ENCODE results near the gene NFIA.

The NFIA gene

GRCh38 chr1:61395146-61395800 is 312.9 kb downstream of the NFIA start:
- DNase-seq, result no peak
- Mint-ChIP-seq H3K36me3 (ENCODE audit: low read depth) (no peaks in the 10 kb centered on the region), H3K27ac (no peak overlapping the region), H3K4me3 (no peak overlapping the region), H3K9me3 (no peaks in the 10 kb centered on the region), H3K27me3 (no peaks in the 10 kb centered on the region), H3K4me1 (ENCODE audit: low read depth) (no peaks in the 10 kb centered on the region)

- H3K9me3 Mint-ChIP-seq, result no peaks in the 10 kb centered on the region
- no peaks in the 10 kb centered on the region for H3K4me1 Mint-ChIP-seq (ENCODE audit: low read depth)
- H3K27ac Mint-ChIP-seq, result no peak overlapping the region
- DNase-seq, result no peak
- H3K27me3 Mint-ChIP-seq, result no peaks in the 10 kb centered on the region
- no peak overlapping the region for H3K4me3 Mint-ChIP-seq
- no peaks in the 10 kb centered on the region for H3K36me3 Mint-ChIP-seq (ENCODE audit: low read depth)
These were observed 315.1 kb downstream of the NFIA start for GRCh38 chr1:61397495-61397894.

GRCh38 chr1:61397935-61398334 is 315.6 kb downstream of the NFIA start:
- Mint-ChIP-seq H3K27me3 (no peaks in the 10 kb centered on the region), H3K4me1 (ENCODE audit: low read depth) (no peaks in the 10 kb centered on the region), H3K9me3 (no peaks in the 10 kb centered on the region), H3K36me3 (ENCODE audit: low read depth) (no peaks in the 10 kb centered on the region), H3K27ac (no peak overlapping the region), H3K4me3 (no peak overlapping the region)
- DNase-seq, result no peak

DNA sequence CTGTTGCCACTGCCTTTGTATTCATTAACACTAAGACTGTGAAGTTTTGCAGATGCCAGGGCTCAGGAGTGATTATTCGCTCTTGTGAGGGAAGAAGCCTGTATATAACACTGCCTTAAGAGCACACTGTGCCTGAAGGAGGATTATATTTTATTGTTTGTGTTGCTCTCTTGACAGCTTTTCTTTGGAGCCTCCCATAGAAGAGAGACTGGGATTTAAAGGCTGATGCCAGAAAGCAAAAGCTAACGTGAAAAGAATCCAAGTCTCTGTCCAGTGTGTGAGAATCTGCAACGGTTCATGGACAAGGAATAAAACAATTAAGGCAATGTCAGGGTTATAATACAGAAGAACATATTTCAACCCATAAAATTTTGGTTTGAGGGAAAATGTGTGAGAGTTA is 316.8 kb downstream of the NFIA start:
- H3K27me3 Mint-ChIP-seq, result no peaks in the 10 kb centered on the region
- no peaks in the 10 kb centered on the region for H3K36me3 Mint-ChIP-seq (ENCODE audit: low read depth)
- H3K9me3 Mint-ChIP-seq, result no peaks in the 10 kb centered on the region
- no peak overlapping the region for H3K27ac Mint-ChIP-seq
- no peak for DNase-seq
- no peak overlapping the region for H3K4me3 Mint-ChIP-seq
- no peaks in the 10 kb centered on the region for H3K4me1 Mint-ChIP-seq (ENCODE audit: low read depth)

GRCh38 chr1:61400131-61400770 is 317.9 kb downstream of the NFIA start:
- Mint-ChIP-seq H3K27ac (no peak overlapping the region), H3K9me3 (no peaks in the 10 kb centered on the region), H3K4me3 (no peak overlapping the region), H3K4me1 (ENCODE audit: low read depth) (no peaks in the 10 kb centered on the region), H3K36me3 (ENCODE audit: low read depth) (no peaks in the 10 kb centered on the region), H3K27me3 (no peaks in the 10 kb centered on the region)
- DNase-seq, result no peak

GRCh38 chr1:61400997-61401396 is 318.6 kb downstream of the NFIA start:
- no peak for DNase-seq

DNA sequence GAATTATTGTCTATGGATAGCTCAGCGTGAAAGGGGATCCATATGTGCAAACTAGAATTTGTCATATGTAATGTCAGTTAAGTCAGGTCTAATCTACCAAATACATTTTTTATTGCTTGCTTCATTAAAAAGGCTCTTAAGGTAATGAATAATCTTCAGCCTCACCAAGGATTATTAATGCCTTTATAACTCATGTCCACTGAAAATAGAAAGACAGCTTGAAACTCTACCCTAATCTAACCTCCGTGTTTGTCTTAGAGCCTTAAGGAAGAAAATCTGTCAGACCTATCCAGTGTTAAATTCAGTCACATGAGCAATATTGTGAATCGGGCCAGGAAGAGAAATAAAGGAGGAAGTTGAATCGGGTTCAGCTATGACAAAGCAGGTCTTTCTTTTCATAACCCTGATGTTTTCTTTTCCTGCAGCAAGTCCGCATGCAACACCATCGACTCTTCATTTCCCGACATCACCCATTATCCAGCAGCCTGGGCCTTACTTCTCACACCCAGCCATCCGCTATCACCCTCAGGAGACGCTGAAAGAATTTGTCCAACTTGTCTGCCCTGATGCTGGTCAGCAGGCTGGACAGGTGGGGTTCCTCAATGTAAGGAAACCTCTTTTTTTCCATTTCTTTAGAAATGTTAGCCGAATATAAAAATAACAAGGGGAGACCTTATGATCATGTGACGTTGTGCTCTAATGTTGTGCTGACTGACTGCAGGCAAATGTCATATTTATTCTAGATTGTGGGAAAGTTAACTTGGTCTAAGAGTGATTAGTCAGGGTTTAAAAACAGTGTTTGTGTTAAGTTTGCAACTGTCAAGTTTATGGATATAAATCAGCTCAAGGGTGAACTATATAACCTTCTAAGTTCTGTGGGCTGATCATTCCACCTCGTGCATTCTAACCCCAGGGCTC is 321.6 kb downstream of the NFIA start:
- Mint-ChIP-seq H3K36me3 (ENCODE audit: low read depth) (peaks cover 3% of the 10 kb centered on the region), H3K4me1 (ENCODE audit: low read depth) (no peaks in the 10 kb centered on the region)

More at GRCh38 chr1:61400997-61401396, 318.6 kb downstream of the NFIA start:
- Mint-ChIP-seq H3K27me3 (no peaks in the 10 kb centered on the region), H3K4me3 (no peak overlapping the region), H3K9me3 (no peaks in the 10 kb centered on the region), H3K27ac (no peak overlapping the region), H3K4me1 (ENCODE audit: low read depth) (no peaks in the 10 kb centered on the region), H3K36me3 (ENCODE audit: low read depth) (no peaks in the 10 kb centered on the region)

GRCh38 chr1:61404597-61405376 is 322.4 kb downstream of the NFIA start:
- H3K4me1 Mint-ChIP-seq (ENCODE audit: low read depth), result no peaks in the 10 kb centered on the region
- H3K36me3 Mint-ChIP-seq (ENCODE audit: low read depth), result peaks cover 3% of the 10 kb centered on the region
- H3K27ac Mint-ChIP-seq, result no peak overlapping the region
- DNase-seq, result no peak
- no peak overlapping the region for H3K4me3 Mint-ChIP-seq
- no peaks in the 10 kb centered on the region for H3K27me3 Mint-ChIP-seq
- H3K9me3 Mint-ChIP-seq, result no peaks in the 10 kb centered on the region

More for the DNA sequence above, 321.6 kb downstream of the NFIA start:
- no peaks in the 10 kb centered on the region for H3K9me3 Mint-ChIP-seq
- no peaks in the 10 kb centered on the region for H3K27me3 Mint-ChIP-seq
- no peak for DNase-seq
- H3K27ac Mint-ChIP-seq, result no peak overlapping the region
- H3K4me3 Mint-ChIP-seq, result no peak overlapping the region

GRCh38 chr1:61406467-61406866 is 324.1 kb downstream of the NFIA start:
- no peaks in the 10 kb centered on the region for H3K27me3 Mint-ChIP-seq
- no peaks in the 10 kb centered on the region for H3K4me1 Mint-ChIP-seq (ENCODE audit: low read depth)
- no peak overlapping the region for H3K27ac Mint-ChIP-seq
- H3K4me3 Mint-ChIP-seq, result no peak overlapping the region
- H3K36me3 Mint-ChIP-seq (ENCODE audit: low read depth), result peaks cover 3% of the 10 kb centered on the region
- no peaks in the 10 kb centered on the region for H3K9me3 Mint-ChIP-seq
- DNase-seq, result no peak

- no peak overlapping the region for H3K27ac Mint-ChIP-seq
- no peak for DNase-seq
- no peak overlapping the region for H3K4me3 Mint-ChIP-seq
- no peaks in the 10 kb centered on the region for H3K4me1 Mint-ChIP-seq (ENCODE audit: low read depth)
- H3K36me3 Mint-ChIP-seq (ENCODE audit: low read depth), result no peaks in the 10 kb centered on the region
- no peaks in the 10 kb centered on the region for H3K9me3 Mint-ChIP-seq
- H3K27me3 Mint-ChIP-seq, result no peaks in the 10 kb centered on the region
These were observed 330.2 kb downstream of the NFIA start for GRCh38 chr1:61412601-61413000.

DNA sequence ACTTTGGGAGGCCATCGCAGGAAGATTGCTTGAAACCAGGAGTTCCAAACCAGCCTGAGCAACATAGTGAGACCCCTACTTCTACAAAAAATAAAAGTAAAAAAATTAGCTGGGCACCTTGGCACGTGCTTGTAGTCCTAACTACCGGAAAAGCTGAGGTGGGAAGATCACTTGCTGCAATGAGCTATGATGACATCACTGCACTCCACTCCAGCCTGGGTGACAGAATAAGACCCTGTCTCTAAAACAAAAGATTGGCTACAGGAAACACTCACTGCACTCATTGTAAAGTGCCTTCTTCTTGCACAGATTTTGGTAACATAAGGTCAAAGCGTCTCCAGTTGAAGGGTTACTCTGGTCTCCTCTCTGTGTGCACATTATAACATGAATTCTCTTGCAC is 336.8 kb downstream of the NFIA start:
- Mint-ChIP-seq H3K27ac (no peak overlapping the region), H3K4me1 (ENCODE audit: low read depth) (no peaks in the 10 kb centered on the region), H3K4me3 (no peak overlapping the region), H3K36me3 (ENCODE audit: low read depth) (no peaks in the 10 kb centered on the region), H3K27me3 (no peaks in the 10 kb centered on the region), H3K9me3 (no peaks in the 10 kb centered on the region)
- DNase-seq, result no peak

DNA sequence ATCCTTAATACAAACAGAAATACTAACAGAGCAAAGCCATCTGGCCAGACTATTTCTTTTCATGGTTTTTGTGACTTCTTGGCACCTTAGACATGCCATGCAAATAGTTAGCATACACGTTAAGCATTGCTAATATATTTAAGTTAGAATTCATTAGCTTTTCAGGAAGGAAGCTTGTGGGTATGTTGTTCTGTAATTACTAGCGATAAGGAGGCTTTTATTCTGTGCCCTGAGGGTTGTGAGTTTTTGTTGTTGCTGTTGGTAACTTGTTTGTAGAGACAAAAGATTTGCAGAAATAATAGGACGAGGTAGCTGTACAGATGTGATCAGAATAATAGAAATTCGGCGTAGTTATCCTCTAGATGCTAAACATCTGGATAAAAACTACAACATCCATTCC is 337.3 kb downstream of the NFIA start:
- H3K4me3 Mint-ChIP-seq, result no peak overlapping the region

DNA sequence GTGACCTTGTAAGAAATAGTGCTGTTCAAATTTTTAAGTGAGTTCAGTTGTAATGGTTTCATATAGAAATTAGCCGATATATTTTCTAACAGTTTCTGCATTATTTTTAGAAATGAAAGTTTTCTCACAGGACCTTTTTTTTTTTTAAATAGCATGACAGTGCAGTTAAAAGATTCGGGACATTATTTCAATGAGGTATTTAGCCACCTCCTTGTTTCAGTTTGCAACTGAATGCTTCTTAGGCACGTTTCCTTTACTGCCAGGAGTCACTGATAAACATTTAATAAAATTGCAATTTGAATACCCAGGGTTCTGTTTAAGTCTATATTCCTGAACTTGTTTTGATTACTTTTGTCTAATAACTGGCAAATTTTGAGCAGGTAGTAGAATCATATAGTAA is 337.9 kb downstream of the NFIA start:
- no peaks in the 10 kb centered on the region for H3K27me3 Mint-ChIP-seq
- no peaks in the 10 kb centered on the region for H3K36me3 Mint-ChIP-seq (ENCODE audit: low read depth)
- H3K27ac Mint-ChIP-seq, result no peak overlapping the region
- H3K4me1 Mint-ChIP-seq (ENCODE audit: low read depth), result no peaks in the 10 kb centered on the region
- no peaks in the 10 kb centered on the region for H3K9me3 Mint-ChIP-seq
- DNase-seq, result no peak
- H3K4me3 Mint-ChIP-seq, result no peak overlapping the region

More for the DNA sequence above, 337.3 kb downstream of the NFIA start:
- Mint-ChIP-seq H3K27ac (no peak overlapping the region), H3K27me3 (no peaks in the 10 kb centered on the region), H3K4me1 (ENCODE audit: low read depth) (no peaks in the 10 kb centered on the region), H3K9me3 (no peaks in the 10 kb centered on the region), H3K36me3 (ENCODE audit: low read depth) (no peaks in the 10 kb centered on the region)
- no peak for DNase-seq
